Smooth muscle cell (in vitro differentiated cells): ENCODE data around the gene TRMO. TPM values are rescaled to one million over a fixed set of nuclear protein-coding genes. Genes with fewer than 3 reads are reported as not detected.

Experiments
- DNase-seq: peaks from one replicate; lab custom pipeline; 2025; ENCODE audit not compliant: unreplicated experiment; lab: John Stamatoyannopoulos, UW
- H2AFZ ChIP-seq: fragments of 200-600 bp; sonication (generic); 2 replicates; pipeline ENCODE4 v1.6.0; 2016; ENCODE audit warnings: antibody characterized with exemption, low read depth, mild to moderate bottlenecking
- H3F3A ChIP-seq: fragments of 200-600 bp; sonication (generic); 2 replicates; pipeline ENCODE4 v1.6.0; 2017; ENCODE audit warnings: antibody characterized with exemption, low read depth
- H3K27ac ChIP-seq: fragments of 200-600 bp; sonication (generic); 2 replicates; pipeline ENCODE4 v1.5.1; 2016; ENCODE audit warnings: low read depth, mild to moderate bottlenecking
- H3K27me3 ChIP-seq: fragments of 200-600 bp; sonication (generic); 2 replicates; pipeline ENCODE4 v1.6.1; 2016; ENCODE audit warnings: low read depth, mild to moderate bottlenecking
- H3K36me3 ChIP-seq: fragments of 200-600 bp; sonication (generic); 2 replicates; pipeline ENCODE4 v1.5.1; 2016; ENCODE audit warnings: low read depth
- H3K4me1 ChIP-seq: fragments of 200-600 bp; sonication (generic); 2 replicates; pipeline ENCODE4 v1.5.1; 2016; ENCODE audit warnings: low read depth
- H3K4me2 ChIP-seq: fragments of 200-600 bp; sonication (generic); 2 replicates; pipeline ENCODE4 v1.6.0; 2016; ENCODE audit warnings: mild to moderate bottlenecking
- H3K4me3 ChIP-seq: fragments of 200-600 bp; sonication (generic); 2 replicates; pipeline ENCODE4 v1.5.1; 2016; ENCODE audit warnings: mild to moderate bottlenecking
- H3K79me2 ChIP-seq: fragments of 200-600 bp; sonication (generic); 2 replicates; pipeline ENCODE4 v1.6.0; 2016; ENCODE audit warnings: low read depth, mild to moderate bottlenecking
- H3K9ac ChIP-seq: fragments of 200-600 bp; sonication (generic); 2 replicates; pipeline ENCODE4 v1.6.0; 2016; ENCODE audit warnings: low read depth
- H3K9me3 ChIP-seq: fragments of 200-600 bp; sonication (generic); replicated peaks from 2 replicates; pipeline ENCODE4 v1.5.1; 2016; ENCODE audit warnings: low read depth
- H4K20me1 ChIP-seq: fragments of 200-600 bp; sonication (generic); 2 replicates; pipeline ENCODE4 v1.6.0; 2016; ENCODE audit warnings: low read depth
- CTCF ChIP-seq: fragments of 200-600 bp; sonication (generic); IDR thresholded peaks from 2 replicates; pipeline ENCODE4 v1.5.1; 2017; ENCODE audit warnings: borderline replicate concordance, mild to moderate bottlenecking, antibody characterized with exemption; ENCODE audit not compliant: insufficient read depth, poor library complexity, severe bottlenecking
- WGBS: methylation state at CpG from one replicate; pipeline ENCODE4 v1.1.7; 2016; ENCODE audit warnings: low lambda C conversion rate; 5-methylcytosine and 5-hydroxymethylcytosine counted together
- polyA plus RNA-seq: library from polyadenylated mRNA; unstranded; fragments of >200 nt; fragmentation: Nextera tagmentation; extraction: Ambion mirVana; gene quantifications from 2 replicates; pipeline ENCODE4 v1.2.1, GENCODE V29; 2016
- total RNA-seq: library from RNA; depleted of rRNA; stranded (reverse); fragments of >200 nt; gene quantifications from 2 replicates; pipeline ENCODE4 v1.2.3, GENCODE V29; 2014

TRMO gene
- total and polyA plus RNA-seq, 2 experiments from 2014 or later: 5.8 to 8.1 TPM

- H3K4me1 ChIP-seq: no peaks in the 10 kb centered on the region
- DNase-seq: no peak
- no peak overlapping the region for H3K4me2 ChIP-seq
- no peaks in the 10 kb centered on the region for H4K20me1 ChIP-seq
- H3K9ac ChIP-seq: no peak overlapping the region
- no peak for TF ChIP-seq CTCF
- H2AFZ ChIP-seq: no peak overlapping the region
- 79% methylated on average over 7 of the region's 7 CpGs for WGBS
- H3K4me3 ChIP-seq: no peak overlapping the region
- H3K79me2 ChIP-seq: no peaks in the 10 kb centered on the region
- H3K27ac ChIP-seq: no peak overlapping the region
- H3K9me3 ChIP-seq: peaks cover 2% of the 10 kb centered on the region
- no peaks in the 10 kb centered on the region for H3F3A ChIP-seq
- no peaks in the 10 kb centered on the region for H3K36me3 ChIP-seq
- peaks cover 64% of the 10 kb centered on the region for H3K27me3 ChIP-seq
These were observed 59.0 kb downstream of the TRMO start for GRCh38 chr9:97863314-97863713.

GRCh38 chr9:97861148-97861475 lies 61.2 kb downstream of the TRMO start:
- H3K4me2 ChIP-seq: no peak overlapping the region
- no peaks in the 10 kb centered on the region for H3K79me2 ChIP-seq
- no peaks in the 10 kb centered on the region for H4K20me1 ChIP-seq
- H3K9me3 ChIP-seq: no peaks in the 10 kb centered on the region
- H3K9ac ChIP-seq: no peak overlapping the region
- TF ChIP-seq CTCF: no peak
- no peak overlapping the region for H3K27ac ChIP-seq
- no peaks in the 10 kb centered on the region for H3F3A ChIP-seq
- DNase-seq: no peak
- H2AFZ ChIP-seq: no peak overlapping the region
- peaks cover 86% of the 10 kb centered on the region for H3K27me3 ChIP-seq
- H3K4me3 ChIP-seq: no peak overlapping the region
- H3K4me1 ChIP-seq: peaks cover 7% of the 10 kb centered on the region
- 92% methylated on average over 5 of the region's 5 CpGs for WGBS
- no peaks in the 10 kb centered on the region for H3K36me3 ChIP-seq

- Histone ChIP-seq H3K27ac (no peak overlapping the region), H3K9me3 (no peaks in the 10 kb centered on the region), H3K36me3 (no peaks in the 10 kb centered on the region), H3F3A (no peaks in the 10 kb centered on the region), H3K27me3 (peaks cover 91% of the 10 kb centered on the region), H3K4me1 (peaks cover 7% of the 10 kb centered on the region), H3K4me3 (no peak overlapping the region), H4K20me1 (no peaks in the 10 kb centered on the region), H3K4me2 (no peak overlapping the region), H3K79me2 (no peaks in the 10 kb centered on the region), H2AFZ (no peak overlapping the region), H3K9ac (no peak overlapping the region)
- 69% methylated on average over 10 of the region's 10 CpGs for WGBS
- TF ChIP-seq CTCF: no peak
- DNase-seq: no peak
These were observed 61.7 kb downstream of the TRMO start for GRCh38 chr9:97860451-97861147.

GRCh38 chr9:97859346-97859745 lies 63.0 kb downstream of the TRMO start:
- Histone ChIP-seq H3K4me2 (no peak overlapping the region), H3K9me3 (no peaks in the 10 kb centered on the region), H3F3A (no peaks in the 10 kb centered on the region), H3K79me2 (no peaks in the 10 kb centered on the region), H3K4me3 (no peak overlapping the region), H3K36me3 (no peaks in the 10 kb centered on the region), H2AFZ (no peak overlapping the region), H4K20me1 (no peaks in the 10 kb centered on the region), H3K27me3 (peaks cover 95% of the 10 kb centered on the region), H3K27ac (no peak overlapping the region), H3K4me1 (peaks cover 7% of the 10 kb centered on the region), H3K9ac (no peak overlapping the region)
- 52% methylated on average over 2 of the region's 2 CpGs for WGBS
- DNase-seq: no peak
- TF ChIP-seq CTCF: no peak
